Uterus (tissue), 4 donors: ENCODE results near the gene AGBL4. TPM values are rescaled to one million over a fixed set of nuclear protein-coding genes. Genes with fewer than 3 reads are reported as not detected.

Experiments used
- DNase-seq, 2 donors: peaks; one replicate each; pipeline ENCODE4 v3.0.0-alpha.2; 2019 to 2020
- H3K27ac ChIP-seq, 2 donors: fragments of 200-600 bp; sonication (generic); 1 replicate in 1 of 2; 2 replicates in 1 of 2; pipeline ENCODE4 v1.5.1; 2016 to 2018
- H3K27me3 ChIP-seq, 2 donors: fragments of 200-600 bp; sonication (generic); one replicate each; pipeline ENCODE4 v1.5.1; 2018 to 2019; ENCODE audit warnings: control low read depth in 1 of 2
- H3K36me3 ChIP-seq, 2 donors: fragments of 200-600 bp; sonication (generic); one replicate each; pipeline ENCODE4 v1.5.1; 2019; ENCODE audit warnings: control low read depth in 1 of 2
- H3K4me1 ChIP-seq, 2 donors: fragments of 200-600 bp; sonication (generic); one replicate each; pipeline ENCODE4 v1.5.1; 2018 to 2019; ENCODE audit warnings: control low read depth in 1 of 2
- H3K4me3 ChIP-seq, 2 donors: fragments of 200-600 bp; sonication (generic); 1 replicate in 1 of 2; 2 replicates in 1 of 2; pipeline ENCODE4 v1.5.1; 2018 to 2019; ENCODE audit warnings: mild to moderate bottlenecking in 1 of 2
- H3K9me3 ChIP-seq, 2 donors: fragments of 200-600 bp; sonication (generic); one replicate each; pipeline ENCODE4 v1.5.1; 2019; ENCODE audit warnings: control low read depth in 1 of 2
- POLR2A ChIP-seq, 2 donors: fragments of 450-650 bp; IDR thresholded peaks; one replicate each; pipeline ENCODE4 v1.6.1; 2016; ENCODE audit warnings: antibody characterized with exemption in 2 of 2, mild to moderate bottlenecking in 1 of 2, moderate library complexity in 1 of 2
- intact Hi-C: fragments of 100-400 bp; cut with DNase I; formaldehyde crosslinking; loops from one replicate; pipeline ENCODE4 v1.15.1; 2023; ENCODE audit warnings: low total_unique reads
- total RNA-seq, 4 donors: library from RNA; depleted of rRNA in 3 of 4; stranded (reverse); fragments of >200 nt in 3 of 4; gene quantifications; one replicate each; pipeline versions ENCODE4 v1.1.0 to v1.2.4, GENCODE V29; 2014 to 2023
- TF ChIP-seq, protein P1 (sequence below), 4 experiments: fragments of 200-600 bp in 2 of 4; fragments of 450-650 bp in 2 of 4; sonication (generic) in 2 of 4; IDR thresholded peaks; one replicate each; pipeline ENCODE4 v1.5.1; 2016 to 2019; ENCODE audit warnings: antibody characterized with exemption in 4 of 4, mild to moderate bottlenecking in 2 of 4, moderate library complexity in 1 of 4
- donor health status: DM: yes; HTN: yes; CAD: no.

AGBL4 gene
- total RNA-seq, 4 donors from 2014 or later = 0.85 to 1.9 TPM; not detected in 2

DNA sequence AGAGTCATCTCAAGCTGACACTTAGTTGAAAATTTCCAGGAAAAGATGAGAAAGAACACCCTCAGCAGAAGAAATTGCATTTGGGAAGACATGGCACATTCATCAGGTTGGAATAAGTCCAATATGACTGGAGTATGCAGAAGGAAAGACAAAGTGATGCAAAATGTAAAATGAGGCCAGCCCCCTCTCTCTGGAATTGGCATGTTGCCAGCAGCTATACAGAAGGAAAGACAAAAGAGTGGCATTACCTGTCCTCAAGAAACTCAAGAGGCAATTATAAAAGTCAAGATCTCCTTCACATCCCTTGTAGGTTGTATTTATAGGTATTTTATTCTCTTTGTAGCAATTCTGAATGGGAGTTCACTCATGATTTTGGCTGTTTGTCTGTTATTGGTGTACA is 426.3 kb downstream of the AGBL4 start:
- Histone ChIP-seq H3K9me3 (no peaks in the 10 kb centered on the region), H3K4me1 (no peaks in the 10 kb centered on the region), H3K27me3 (no peaks in the 10 kb centered on the region), H3K4me3 (no peak overlapping the region), H3K27ac (no peak overlapping the region), H3K36me3 (no peaks in the 10 kb centered on the region)
- TF ChIP-seq POLR2A (IDR thresholded peaks at IDR 0.05) = no peak
- TF ChIP-seq, protein P1, sequence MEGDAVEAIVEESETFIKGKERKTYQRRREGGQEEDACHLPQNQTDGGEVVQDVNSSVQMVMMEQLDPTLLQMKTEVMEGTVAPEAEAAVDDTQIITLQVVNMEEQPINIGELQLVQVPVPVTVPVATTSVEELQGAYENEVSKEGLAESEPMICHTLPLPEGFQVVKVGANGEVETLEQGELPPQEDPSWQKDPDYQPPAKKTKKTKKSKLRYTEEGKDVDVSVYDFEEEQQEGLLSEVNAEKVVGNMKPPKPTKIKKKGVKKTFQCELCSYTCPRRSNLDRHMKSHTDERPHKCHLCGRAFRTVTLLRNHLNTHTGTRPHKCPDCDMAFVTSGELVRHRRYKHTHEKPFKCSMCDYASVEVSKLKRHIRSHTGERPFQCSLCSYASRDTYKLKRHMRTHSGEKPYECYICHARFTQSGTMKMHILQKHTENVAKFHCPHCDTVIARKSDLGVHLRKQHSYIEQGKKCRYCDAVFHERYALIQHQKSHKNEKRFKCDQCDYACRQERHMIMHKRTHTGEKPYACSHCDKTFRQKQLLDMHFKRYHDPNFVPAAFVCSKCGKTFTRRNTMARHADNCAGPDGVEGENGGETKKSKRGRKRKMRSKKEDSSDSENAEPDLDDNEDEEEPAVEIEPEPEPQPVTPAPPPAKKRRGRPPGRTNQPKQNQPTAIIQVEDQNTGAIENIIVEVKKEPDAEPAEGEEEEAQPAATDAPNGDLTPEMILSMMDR (IDR thresholded peaks at IDR 0.05) = no peak
- no peak for DNase-seq
- intact Hi-C loops = no loop called here

DNA sequence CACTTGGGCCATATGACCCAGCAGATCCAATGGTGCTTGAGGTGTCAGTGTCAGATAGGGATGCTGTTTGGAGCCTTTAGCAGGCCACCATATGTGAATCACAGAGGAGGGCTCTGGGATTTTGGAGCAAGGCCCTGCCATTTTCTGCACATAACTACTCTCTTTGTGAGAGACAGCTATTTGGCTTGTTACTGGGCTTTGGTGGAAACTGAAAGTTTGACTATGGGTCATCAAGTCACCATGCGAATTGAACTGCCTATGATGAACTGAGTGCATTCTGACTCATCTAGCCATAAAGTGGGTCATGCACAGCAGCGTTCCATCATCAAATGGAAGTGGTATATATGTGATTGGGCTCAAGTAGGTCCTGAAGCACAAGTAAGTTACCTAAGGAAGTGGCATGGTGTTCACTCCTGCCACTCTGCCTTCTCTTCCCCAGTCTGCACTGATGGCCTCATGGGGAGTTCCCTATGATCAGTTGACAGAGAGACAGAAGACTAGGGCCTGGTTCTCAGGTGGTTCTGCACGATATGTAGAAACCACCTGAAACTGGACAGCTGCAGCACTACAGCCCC is 447.3 kb downstream of the AGBL4 start:
- intact Hi-C loops = no loop called here
- H3K27ac ChIP-seq = no peak overlapping the region
- no peak overlapping the region for H3K4me3 ChIP-seq
- no peaks in the 10 kb centered on the region for H3K4me1 ChIP-seq
- no peaks in the 10 kb centered on the region for H3K36me3 ChIP-seq
- no peak for DNase-seq
- TF ChIP-seq, protein P1 (IDR thresholded peaks at IDR 0.05) = no peak
- no peak for TF ChIP-seq POLR2A (IDR thresholded peaks at IDR 0.05)
- H3K9me3 ChIP-seq = no peaks in the 10 kb centered on the region
- no peaks in the 10 kb centered on the region for H3K27me3 ChIP-seq

- Histone ChIP-seq H3K4me3 (no peak overlapping the region), H3K27me3 (no peaks in the 10 kb centered on the region), H3K27ac (no peak overlapping the region), H3K36me3 (no peaks in the 10 kb centered on the region), H3K9me3 (no peaks in the 10 kb centered on the region), H3K4me1 (no peaks in the 10 kb centered on the region)
- intact Hi-C loops = no loop called here
- TF ChIP-seq POLR2A (IDR thresholded peaks at IDR 0.05) = no peak
- TF ChIP-seq, protein P1 (IDR thresholded peaks at IDR 0.05) = no peak
- no peak for DNase-seq
Observed at GRCh38 chr1:49556676-49557234, 467.0 kb downstream of the AGBL4 start.

GRCh38 chr1:49552101-49552500 is 471.7 kb downstream of the AGBL4 start:
- H3K4me1 ChIP-seq = no peaks in the 10 kb centered on the region
- TF ChIP-seq, protein P1 (IDR thresholded peaks at IDR 0.05) = no peak
- TF ChIP-seq POLR2A (IDR thresholded peaks at IDR 0.05) = no peak
- H3K27ac ChIP-seq = no peak overlapping the region
- intact Hi-C loops = no loop called here
- no peaks in the 10 kb centered on the region for H3K9me3 ChIP-seq
- no peak overlapping the region for H3K4me3 ChIP-seq
- no peak for DNase-seq
- no peaks in the 10 kb centered on the region for H3K36me3 ChIP-seq
- no peaks in the 10 kb centered on the region for H3K27me3 ChIP-seq

- intact Hi-C loops = no loop called here
- Histone ChIP-seq H3K36me3 (no peaks in the 10 kb centered on the region), H3K4me3 (no peak overlapping the region), H3K4me1 (no peaks in the 10 kb centered on the region), H3K27me3 (no peaks in the 10 kb centered on the region), H3K9me3 (no peaks in the 10 kb centered on the region), H3K27ac (no peak overlapping the region)
- TF ChIP-seq POLR2A (IDR thresholded peaks at IDR 0.05) = no peak
- TF ChIP-seq, protein P1 (IDR thresholded peaks at IDR 0.05) = no peak
- no peak for DNase-seq
Observed at GRCh38 chr1:49544615-49545014, 479.1 kb downstream of the AGBL4 start.
